NCI-H345 (cell line): Measurements from ENCODE around the gene IRF5.

Experiments used
- DNase-seq: peaks from one replicate; lab custom pipeline; 2025; lab: John Stamatoyannopoulos, UW

Gene IRF5, protein sequence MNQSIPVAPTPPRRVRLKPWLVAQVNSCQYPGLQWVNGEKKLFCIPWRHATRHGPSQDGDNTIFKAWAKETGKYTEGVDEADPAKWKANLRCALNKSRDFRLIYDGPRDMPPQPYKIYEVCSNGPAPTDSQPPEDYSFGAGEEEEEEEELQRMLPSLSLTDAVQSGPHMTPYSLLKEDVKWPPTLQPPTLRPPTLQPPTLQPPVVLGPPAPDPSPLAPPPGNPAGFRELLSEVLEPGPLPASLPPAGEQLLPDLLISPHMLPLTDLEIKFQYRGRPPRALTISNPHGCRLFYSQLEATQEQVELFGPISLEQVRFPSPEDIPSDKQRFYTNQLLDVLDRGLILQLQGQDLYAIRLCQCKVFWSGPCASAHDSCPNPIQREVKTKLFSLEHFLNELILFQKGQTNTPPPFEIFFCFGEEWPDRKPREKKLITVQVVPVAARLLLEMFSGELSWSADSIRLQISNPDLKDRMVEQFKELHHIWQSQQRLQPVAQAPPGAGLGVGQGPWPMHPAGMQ

DNA sequence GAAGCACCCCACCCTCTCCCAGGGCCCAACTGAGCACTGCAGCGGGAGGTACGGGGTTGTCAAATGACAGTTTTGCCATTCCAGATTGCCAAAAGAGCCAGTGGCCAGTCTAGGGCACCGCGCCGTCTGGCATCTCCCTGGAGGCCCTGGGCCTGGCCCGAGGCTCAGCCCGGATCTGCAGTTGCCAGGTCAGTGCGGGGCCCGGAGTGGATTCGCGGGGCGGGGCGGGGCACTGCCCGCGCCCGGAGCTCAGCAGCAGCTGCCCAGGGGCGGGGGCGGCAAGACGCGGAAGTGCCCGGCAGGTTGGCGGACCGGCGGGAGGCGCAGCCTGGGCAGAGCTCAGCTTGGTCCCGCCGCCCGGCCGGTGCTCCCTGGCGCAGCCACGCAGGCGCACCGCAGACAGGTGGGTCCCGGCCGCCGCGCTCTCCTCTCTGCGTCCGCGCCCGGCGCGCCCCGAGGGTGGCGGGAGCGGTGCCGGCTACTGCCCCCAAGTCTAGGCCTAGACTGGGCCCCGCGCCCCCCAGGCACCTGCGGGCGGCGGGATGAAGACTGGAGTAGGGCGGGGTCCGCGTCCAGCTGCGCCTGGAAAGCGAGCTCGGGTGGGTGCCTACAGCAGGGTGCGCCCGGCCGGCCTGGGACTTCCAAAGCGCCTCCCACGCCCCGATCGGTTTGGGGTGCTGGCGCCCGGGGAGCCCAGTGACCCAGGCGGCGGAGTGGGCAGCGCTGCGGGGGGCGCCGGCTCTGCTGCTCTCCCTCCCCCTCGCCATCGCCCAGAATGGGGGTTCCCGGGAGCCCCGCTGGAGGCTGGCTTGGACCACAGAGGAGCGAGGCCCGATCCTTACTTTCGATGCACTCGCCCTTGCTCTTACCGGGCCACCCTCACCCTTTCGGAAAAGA, at the start of gene IRF5:
Gene IRF5, plus strand, starts transcription at position 281 of the 897 bp plus-strand sequence. CDS start 4,155 bp downstream, outside the sequence.
- DNase-seq = peak; percentile 44

DNA sequence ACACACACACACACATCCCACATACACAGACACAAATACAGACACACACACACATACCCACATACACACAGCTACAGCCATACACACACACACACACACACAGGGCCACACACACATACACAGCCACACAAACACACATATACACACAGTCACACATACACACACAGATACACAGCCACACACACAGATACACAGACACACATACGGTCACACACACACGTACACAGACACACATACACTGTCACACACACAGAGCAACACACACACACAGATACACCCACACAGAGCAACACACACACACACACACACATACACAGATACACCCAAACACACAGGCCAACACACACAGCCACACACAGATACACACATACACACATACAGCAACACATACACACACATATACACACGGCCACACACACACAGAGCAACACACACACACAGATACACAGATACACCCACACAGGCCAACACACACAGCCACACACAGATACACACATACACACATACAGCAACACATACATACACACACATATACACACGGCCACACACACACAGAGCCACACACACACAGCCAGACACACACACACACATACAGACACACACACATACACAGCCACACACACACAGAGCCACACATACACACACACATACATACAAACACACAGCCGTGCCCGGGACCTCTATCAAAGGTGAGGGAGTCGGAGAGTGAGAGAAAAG, 49.5 kb upstream of the IRF5 start:
- DNase-seq = no peak

DNA sequence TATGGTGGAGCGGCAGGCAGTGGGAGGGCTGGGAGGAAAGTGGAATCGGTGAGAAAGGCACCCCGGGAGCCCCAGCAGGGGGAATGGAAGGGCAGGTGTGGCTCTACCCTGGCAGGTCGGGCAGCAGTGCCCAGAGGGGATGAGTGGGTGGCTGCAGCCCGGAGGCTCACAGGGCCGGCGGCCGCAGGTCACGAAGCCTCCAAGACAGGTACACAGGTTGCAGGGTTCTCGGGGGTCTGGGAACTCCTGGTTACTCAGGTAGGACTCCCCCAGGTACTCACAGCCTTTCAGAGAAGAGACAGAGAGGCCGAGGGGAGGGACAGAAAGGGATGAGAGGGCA, 49.0 kb upstream of the IRF5 start:
- DNase-seq = peak; percentile 67

DNA sequence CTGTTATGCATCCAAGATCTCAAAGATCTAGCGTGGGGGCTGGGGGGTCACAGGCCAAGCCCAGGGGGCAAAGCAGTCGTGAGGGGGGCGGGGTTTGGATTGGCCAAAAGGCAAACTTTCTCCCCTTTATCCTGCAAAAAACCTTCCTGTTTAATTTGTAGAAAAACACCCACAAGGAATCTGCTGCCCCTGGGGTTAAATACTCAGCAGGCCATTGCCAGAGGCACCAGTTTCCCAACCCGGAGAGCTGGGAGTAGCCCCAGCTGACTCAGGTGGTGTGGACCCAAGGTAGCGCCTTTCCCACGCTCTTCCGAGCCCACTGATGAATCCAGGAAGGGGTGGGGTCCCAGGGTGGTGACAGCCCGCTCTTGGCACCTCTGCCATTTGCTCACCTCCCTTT, 48.6 kb upstream of the IRF5 start:
- DNase-seq = no peak

DNA sequence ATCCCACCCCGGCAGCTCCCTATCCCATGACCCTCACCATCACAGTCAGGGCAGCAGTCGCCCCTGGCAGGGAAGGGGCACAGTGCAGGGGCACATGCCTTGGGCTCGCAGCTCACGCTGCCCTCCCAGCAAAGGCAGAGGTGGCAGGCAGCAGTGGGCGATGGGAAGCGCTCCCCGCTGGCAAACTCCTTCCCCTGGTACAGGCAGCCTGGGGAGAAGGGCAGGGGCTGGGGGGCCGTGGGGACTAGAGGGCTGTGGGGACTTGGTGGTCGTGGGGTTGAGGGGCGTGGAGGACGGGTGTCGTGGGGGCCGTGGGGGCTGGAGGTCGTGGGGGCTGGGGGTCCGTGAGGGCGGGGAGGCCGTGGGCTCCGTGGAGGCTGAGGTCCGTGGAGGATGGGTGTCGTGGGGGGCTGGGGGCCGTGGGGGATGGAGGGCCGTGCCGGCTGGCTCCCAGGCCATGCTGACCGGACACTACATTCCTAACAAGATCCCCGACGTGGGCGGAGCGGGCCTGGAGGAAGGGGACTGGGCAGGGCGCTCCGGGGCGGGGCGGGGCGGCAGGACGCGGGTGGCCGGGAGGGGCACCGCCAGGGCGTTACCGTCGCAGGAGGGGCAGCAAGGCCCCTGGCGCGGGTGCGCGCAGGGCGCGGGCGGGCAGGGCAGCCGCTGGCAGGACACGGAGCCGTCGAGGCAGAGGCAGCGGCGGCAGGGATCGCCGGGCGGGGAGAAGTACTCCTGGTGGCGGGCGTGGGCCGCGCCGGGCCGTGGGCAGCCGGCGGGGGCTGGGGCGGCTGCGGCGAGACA, 47.2 kb upstream of the IRF5 start:
- no peak for DNase-seq

DNA sequence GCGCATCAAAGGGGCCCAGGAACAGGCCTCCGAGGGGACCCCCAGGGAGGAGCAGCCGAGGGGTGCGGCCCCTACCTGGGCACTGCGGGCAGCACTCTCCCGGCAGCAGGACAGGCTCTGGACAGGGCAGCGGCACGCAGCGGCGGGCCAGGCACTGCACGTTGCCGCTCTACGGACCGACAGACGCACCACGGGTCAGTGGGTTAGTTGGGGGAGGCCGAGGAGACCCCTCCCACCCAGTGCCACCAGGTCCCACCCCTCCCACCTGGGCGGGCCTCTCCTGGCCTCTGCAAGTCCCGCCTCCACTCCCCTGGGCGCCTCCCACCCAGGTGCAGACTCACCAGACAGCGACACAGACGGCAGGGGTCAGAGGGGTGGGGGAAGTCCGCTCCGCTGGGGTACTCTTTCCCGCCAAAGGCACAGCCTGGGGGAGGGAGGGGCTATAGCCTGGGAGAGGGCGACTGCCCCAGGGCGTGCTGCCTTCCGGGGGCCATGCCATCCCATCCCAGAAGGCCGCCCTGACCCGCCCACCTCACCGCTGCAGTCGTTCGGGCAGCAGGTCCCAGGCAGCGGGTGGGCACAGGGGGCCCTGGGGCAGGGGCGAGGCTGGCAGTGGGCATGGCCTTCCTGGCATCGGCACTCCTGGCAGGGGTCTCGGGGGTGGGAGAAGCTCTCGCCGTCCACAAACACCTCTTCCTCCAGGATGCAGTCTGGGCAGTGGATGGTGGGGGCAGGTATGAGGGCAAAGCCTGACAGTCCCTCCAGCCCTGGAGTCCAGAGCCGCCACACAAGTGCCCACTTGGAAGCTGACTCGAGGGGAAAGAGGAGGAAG, 46.4 kb upstream of the IRF5 start:
- DNase-seq = peak; percentile 63

DNA sequence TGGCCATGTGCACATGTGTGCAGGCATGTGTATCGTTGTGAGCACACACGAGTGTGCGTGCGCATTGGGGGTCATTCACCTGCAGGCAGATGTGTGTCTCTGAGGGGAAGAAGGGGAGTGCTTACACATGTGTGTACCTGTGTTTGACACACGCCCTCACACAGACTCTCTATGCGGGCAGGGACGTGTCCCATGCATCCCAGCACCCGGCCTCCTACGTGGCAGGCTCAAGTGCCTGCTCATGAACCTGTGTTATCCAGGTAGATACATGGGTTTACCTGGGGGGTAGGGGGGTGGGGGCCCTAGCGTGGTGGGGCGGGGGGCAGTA, 45.8 kb upstream of the IRF5 start:
- no peak for DNase-seq

DNA sequence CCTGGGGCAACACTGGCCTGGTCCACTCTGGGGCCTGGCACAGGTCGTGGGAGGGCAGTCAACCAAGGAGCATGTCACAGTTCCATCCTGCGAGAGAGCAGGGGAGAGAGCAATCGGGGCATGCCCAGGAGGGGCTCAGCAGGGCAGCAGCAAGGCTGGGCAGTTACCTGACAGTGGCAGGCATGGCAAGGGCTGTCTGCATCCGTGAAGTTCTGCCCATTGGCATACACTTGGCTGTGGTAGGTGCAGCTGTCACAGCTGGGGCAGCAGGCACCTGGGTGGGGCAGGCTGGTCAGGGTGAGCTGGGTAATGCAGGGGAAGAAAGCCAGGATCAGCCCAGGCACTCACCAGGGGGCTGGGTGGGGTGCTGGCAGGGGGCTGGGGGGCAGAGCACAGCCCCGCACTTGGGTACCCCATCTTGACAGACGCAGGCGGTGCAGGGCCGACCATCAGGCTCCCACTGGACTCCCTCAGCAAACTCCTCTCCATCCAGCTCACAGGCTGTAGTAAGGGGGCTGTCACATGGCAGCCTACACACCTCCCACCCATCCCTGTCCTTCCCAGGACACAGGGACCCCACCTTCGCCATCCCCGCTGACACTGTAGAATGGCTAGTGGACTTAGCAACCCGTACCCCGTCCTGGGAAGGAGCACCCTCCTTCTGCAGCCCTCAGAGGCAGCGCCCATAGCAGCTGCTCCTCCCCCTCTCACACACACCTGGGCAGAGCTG, 45.0 kb upstream of the IRF5 start:
- no peak for DNase-seq

DNA sequence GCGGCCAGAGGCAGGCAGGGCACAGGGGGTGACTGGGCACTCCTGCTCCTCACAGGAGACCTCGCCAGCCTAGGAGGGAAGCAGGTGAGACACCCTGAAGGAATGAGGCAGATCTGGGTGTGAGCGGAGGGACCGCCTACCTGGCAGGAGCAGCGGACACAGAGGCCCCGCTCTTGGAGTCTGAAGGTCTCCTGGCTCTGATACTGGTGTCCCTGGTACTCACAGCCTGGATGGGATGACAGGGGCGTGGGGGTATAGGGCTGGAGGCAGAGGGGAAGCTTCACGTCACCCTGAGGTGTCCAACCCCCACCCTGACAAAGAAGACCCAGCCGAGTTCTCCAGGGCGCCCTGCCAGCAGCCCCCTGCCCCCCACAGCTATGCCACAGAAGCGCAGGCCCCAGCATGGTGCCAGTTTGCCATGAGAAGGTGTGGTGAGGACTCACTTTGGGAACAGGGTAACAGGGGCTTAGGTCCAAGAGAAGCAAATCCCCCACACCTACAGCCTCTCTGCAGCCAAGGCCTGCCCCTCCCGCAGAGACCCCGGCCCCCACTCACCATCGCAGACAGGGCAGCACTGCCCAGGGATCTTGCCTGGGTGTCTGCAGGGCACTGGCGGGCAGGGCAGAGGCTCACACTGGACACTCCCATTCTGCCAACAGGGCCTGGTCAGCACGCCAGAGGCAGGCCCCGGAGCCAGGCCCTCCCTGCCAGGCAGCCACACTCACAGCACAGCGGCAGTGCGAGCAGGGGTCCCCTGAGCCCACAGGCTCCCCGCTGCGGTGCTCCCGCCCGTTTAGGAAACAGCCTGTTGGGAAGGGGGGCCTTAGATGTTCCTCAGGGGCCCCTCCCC, 44.3 kb upstream of the IRF5 start:
- no peak for DNase-seq

DNA sequence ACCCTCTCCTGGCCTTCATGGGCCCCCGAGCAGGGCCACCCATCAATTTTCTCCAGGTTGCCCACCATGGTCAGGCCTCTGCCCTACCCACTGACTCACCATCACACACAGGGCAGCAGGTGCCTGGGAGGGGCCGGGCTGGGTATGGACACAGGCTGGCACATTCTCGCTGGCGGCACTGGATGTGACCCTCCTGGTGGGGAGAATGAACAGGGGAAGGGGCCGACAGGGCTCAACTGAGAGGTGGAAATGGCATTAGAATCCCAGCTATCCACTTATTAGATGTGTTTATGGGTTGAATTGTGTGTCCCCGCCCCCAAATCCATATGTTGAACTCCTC, 43.7 kb upstream of the IRF5 start:
- no peak for DNase-seq

DNA sequence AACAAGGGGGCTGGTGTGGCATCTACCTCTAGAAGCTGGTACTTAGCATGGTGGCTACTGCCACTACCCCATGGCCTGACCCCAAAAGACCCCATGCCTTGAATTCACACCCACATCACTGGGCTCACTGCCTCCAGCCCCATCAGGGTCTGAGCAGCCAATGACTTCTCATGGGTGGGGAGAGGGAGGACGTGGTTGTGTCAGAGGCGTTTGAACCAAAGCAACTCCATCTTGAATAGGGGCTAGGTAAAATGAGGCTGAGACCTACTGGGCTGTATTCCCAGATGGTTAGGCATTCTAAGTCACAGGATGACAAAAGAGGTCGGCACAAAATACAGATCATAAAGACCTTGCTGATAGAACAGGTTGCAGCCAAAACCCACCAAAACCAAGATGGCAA, 42.4 kb upstream of the IRF5 start:
- no peak for DNase-seq

DNA sequence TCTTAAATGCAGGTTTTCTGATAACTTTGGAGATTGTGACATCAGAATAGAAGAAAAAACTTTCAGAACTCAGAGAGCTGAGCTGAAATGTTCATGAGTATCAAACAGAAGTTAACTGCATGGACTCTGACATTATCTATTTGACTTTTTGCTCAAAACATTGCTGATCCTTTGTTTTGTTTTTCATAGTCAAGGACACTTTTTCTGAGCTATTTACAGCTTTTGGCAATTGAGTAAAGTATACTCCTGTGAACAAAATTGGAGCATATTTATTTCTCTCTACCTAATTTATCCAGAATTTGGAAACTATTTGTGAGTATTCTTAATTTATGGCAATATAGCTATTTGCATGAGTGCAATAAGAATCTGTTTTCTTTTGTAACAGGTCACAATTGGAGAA, 38.3 kb upstream of the IRF5 start:
- no peak for DNase-seq

DNA sequence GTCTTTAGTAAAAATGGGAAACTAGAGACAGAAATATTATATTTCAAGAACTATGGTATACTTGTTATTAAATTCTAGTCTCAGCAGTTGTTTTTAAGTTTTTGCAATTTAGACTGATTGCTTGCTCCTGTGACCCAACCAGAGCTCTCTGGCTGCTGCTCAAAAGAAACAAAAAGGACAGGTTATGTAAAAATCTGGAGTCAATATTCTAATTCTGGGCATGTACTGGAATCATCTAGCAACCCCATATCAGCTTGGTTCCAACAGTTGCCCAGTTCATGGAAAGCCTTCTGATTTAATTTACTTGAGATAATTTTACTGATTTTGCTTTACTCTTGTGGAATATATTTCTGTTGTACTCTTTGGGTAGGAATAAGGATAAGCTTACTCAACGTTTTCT, 37.5 kb upstream of the IRF5 start:
- no peak for DNase-seq

DNA sequence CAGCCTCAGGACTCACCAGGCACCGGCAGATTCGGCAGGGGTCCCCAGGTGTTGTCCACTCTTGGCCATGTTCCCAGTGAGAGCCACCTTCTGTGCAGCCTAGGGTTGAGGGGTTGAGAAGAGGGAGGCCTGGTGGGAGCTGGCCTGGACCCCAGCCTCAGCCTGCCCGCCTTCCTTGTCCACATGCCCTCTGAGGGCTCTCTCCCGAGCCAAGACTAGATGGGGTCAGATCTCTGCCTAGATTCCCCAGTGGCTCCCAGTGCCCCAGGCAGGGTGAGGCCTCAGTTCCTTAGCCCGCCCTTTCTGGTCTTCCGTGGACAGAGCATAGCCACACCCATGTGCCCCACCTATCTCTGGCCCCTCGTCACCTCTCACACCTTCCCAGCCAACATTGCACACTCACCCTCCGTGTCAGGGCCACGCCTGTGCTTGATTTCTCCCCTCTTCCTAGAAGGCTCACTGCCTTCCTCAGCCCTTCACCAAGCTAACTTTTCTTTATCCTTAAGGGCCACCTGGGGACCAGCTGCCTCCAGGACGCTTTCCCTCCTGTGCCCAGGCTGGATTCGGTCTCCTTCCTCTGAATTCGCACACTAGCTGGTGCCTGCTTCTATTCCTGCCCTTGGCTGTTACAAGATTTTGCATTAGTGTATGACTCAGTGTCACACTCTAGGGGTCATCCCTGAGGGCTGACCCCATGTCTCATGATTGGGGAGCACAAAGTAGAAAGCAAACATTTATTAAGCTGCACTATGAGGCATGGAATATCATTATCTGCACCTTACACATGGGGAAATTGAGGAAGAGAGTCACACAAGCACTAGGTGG, 34.8 kb upstream of the IRF5 start:
- no peak for DNase-seq

DNA sequence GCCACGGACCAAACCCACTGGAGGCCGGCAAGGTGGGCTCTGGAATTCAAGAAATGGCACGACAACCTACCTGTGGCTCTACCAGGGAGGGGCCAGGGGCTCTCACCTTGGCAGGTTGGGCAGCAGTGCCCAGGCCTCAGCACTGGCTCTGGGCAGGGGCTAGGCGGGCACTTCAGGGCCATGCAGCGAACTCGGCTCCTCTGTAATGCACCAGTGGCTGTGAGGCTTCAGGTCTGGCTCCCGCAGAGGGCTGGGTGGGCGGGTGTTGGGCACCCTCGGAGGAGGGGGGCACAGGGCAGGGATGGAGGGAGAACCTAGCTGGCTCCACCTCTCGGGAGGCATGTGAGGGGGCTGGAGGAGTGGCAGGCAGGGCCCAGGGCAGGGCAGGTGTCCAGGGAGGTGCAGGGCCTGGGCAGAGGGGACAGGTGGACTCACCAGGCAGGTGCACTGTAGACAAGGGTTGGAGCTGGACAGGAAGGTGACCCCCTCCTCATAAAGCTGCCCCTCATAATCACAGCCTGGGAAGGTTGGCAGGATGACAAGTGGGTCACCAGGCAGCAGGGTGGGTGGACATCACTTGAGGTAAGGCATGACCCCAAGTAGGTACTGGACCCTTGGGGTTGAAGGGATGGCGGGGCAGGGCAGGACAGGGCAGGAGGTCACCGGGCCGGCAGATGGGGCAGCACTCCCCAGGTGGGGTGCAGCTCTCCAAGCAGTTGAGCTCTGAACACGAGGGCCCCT, 33.9 kb upstream of the IRF5 start:
- no peak for DNase-seq

DNA sequence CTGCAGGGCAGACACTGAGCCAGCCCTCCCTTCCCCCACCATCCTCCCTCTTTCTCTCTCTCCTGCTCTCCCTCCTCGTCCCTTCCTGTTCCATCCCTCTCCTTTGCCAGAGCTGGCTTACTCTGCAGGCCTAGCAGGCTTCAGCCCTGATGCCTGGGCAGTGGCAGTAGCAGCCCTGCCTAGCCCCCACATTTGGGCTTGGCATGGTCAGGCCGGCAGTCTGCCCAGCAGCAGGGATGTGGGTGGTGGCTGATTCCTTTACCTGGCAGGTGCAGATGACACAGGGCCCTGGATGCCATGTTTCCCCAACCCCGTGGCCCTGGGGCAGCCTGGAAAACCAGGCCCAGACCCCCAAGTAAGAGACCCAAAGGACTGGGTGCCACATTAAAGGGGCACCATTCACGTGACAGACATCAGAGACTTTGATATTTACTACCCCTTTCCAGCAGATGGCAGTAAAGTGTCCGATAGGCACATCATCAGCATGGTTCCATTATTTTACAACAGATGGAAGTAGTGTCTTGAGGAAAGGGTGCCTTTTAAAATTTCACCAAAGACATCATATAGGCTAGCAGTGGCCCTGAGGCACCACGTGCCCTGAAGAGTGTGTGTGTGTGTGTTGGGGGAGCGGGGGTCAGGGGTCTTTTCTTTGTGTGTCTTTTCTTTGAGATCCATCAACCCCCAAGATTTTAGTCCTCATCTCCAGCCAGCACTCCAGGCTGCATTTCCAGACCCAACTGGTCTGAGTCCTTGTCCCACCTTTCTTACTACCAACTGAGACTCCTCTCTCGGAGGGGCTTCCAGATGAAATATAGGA, 33.1 kb upstream of the IRF5 start:
- peak; percentile 60 for DNase-seq
